Left colon (tissue), 2 donors: ENCODE results near the gene RAB4A. TPM values are rescaled to one million over a fixed set of nuclear protein-coding genes. Genes with fewer than 3 reads are reported as not detected.
A peak's percentile ranks its signal among the peaks of the same experiment; 100 is the strongest.
"Not testable (repeated sequence)": the region's sequence is repeated elsewhere in the genome, so short reads cannot be mapped to it uniquely, and the experiment has no call there.

ENCODE experiments used
- ATAC-seq: fragments of 200-7000 bp; cut with Tn5 transposase; one replicate; pipeline ENCODE4 v1.9.1; 2020; ENCODE audit warnings: mild to moderate bottlenecking, moderate library complexity
- DNase-seq, 2 donors: peaks; one replicate each; pipeline ENCODE4 v3.0.0-alpha.2; 2020
- intact Hi-C, 2 donors: fragments of 100-400 bp; cut with DNase I in 1 of 2; cut with micrococcal nuclease in 1 of 2; formaldehyde crosslinking; loops; one replicate each; pipeline versions ENCODE4 v1.11.2 to v1.14.0; 2022; cut with DNase I, micrococcal nuclease
- total RNA-seq, 2 donors: library from RNA; stranded (reverse); fragmentation: NEBNext Ultra II Directional; extraction: Animal tissue kit (Norgen Biotek cat#: 25700); gene quantifications; one replicate each; pipeline ENCODE4 v1.2.1, GENCODE V29; 2021
- donor health status: DM: no; HTN: no; CAD: no.
- donor health status: DM: yes; HTN: yes; CAD: no.

RAB4A gene
- total RNA-seq, 2 donors from 2014 or later = 91.1 to 95.7 TPM

GRCh38 chr1:229284887-229285286, 14.0 kb downstream of the RAB4A start:
- ATAC-seq (peak; percentile 54), DNase-seq (no peak)
- intact Hi-C loops = loop anchor here in 1 of 2 donors (10.0 kb wide), 1 partner anchor 50 kb away; no protein-coding TSS in a partner anchor

GRCh38 chr1:229285440-229285839, 14.5 kb downstream of the RAB4A start:
- intact Hi-C loops = loop anchor here in 1 of 2 donors (10.0 kb wide), 1 partner anchor 49 kb away; no protein-coding TSS in a partner anchor
- DNase-seq (no peak), ATAC-seq (no peak)

GRCh38 chr1:229286099-229286766, 15.3 kb downstream of the RAB4A start:
- intact Hi-C loops = loop anchor here in 1 of 2 donors (10.0 kb wide), 1 partner anchor 49 kb away; no protein-coding TSS in a partner anchor
- no peak for DNase-seq
- no peak for ATAC-seq

- DNase-seq (no peak), ATAC-seq (no peak)
- intact Hi-C loops = loop anchor here in 1 of 2 donors (10.0 kb wide), 1 partner anchor 48 kb away; no protein-coding TSS in a partner anchor
Observed at GRCh38 chr1:229287267-229287666, 16.4 kb downstream of the RAB4A start.

GRCh38 chr1:229288516-229288915, 17.6 kb downstream of the RAB4A start:
- intact Hi-C loops = loop anchor here in 1 of 2 donors (10.0 kb wide), 1 partner anchor 46 kb away; no protein-coding TSS in a partner anchor
- no peak for DNase-seq
- no peak for ATAC-seq

GRCh38 chr1:229291686-229292085, 20.8 kb downstream of the RAB4A start:
- intact Hi-C loops, ATAC-seq, DNase-seq: not testable (repeated sequence)

- ATAC-seq (no peak), DNase-seq (no peak)
- intact Hi-C loops = no loop called here
Observed at GRCh38 chr1:229293528-229294204, 22.8 kb downstream of the RAB4A start.

- ATAC-seq (peak; percentile 94), DNase-seq (peak; percentile 55 to 76)
- intact Hi-C loops = no loop called here
Observed at GRCh38 chr1:229295745-229296144, 24.8 kb downstream of the RAB4A start.

- intact Hi-C loops = no loop called here
- no peak for DNase-seq
- ATAC-seq = no peak
Observed at GRCh38 chr1:229296541-229296941, 25.6 kb downstream of the RAB4A start.

- DNase-seq (no peak), ATAC-seq (no peak)
- intact Hi-C loops = no loop called here
Observed at GRCh38 chr1:229297746-229298145, 26.8 kb downstream of the RAB4A start.

GRCh38 chr1:229298420-229298819, 27.5 kb downstream of the RAB4A start:
- intact Hi-C loops = no loop called here
- no peak for DNase-seq
- ATAC-seq = no peak

GRCh38 chr1:229298887-229299503, 28.1 kb downstream of the RAB4A start:
- intact Hi-C loops = no loop called here
- ATAC-seq = peak; percentile 64
- no peak for DNase-seq

GRCh38 chr1:229300099-229300757, 29.3 kb downstream of the RAB4A start:
- intact Hi-C loops = no loop called here
- ATAC-seq (no peak), DNase-seq (no peak)

GRCh38 chr1:229302740-229303139, 31.8 kb downstream of the RAB4A start:
- ATAC-seq (no peak), DNase-seq (no peak)
- intact Hi-C loops = no loop called here

- no peak for ATAC-seq
- DNase-seq = no peak
- intact Hi-C loops = no loop called here
Observed at GRCh38 chr1:229303855-229304254, 32.9 kb downstream of the RAB4A start.

GRCh38 chr1:229305392-229305791, 34.5 kb downstream of the RAB4A start:
- DNase-seq (no peak), ATAC-seq (no peak)
- intact Hi-C loops = no loop called here

GRCh38 chr1:229309074-229309473, 38.2 kb downstream of the RAB4A start:
- ATAC-seq (no peak), DNase-seq (no peak)
- intact Hi-C loops = no loop called here

GRCh38 chr1:229309684-229310083, 38.8 kb downstream of the RAB4A start:
- intact Hi-C loops = no loop called here
- ATAC-seq (no peak), DNase-seq (no peak)

- intact Hi-C loops = no loop called here
- no peak for DNase-seq
- ATAC-seq = no peak
Observed at GRCh38 chr1:229310833-229311232, 39.9 kb downstream of the RAB4A start.
